HG03521 (cell line): ENCODE measurements around the gene SETDB2.
A peak's percentile ranks its signal among the peaks of the same experiment; 100 is the strongest.
"Not testable (repeated sequence)": the region's sequence is repeated elsewhere in the genome, so short reads cannot be mapped to it uniquely, and the experiment has no call there.

Experiments
- ATAC-seq: cut with Tn5 transposase; IDR thresholded peaks from one replicate; pipeline ENCODE4 v1.9.1; 2021; ENCODE audit warnings: mild to moderate bottlenecking, moderate library complexity; ENCODE audit not compliant: unreplicated experiment

The SETDB2 gene

DNA sequence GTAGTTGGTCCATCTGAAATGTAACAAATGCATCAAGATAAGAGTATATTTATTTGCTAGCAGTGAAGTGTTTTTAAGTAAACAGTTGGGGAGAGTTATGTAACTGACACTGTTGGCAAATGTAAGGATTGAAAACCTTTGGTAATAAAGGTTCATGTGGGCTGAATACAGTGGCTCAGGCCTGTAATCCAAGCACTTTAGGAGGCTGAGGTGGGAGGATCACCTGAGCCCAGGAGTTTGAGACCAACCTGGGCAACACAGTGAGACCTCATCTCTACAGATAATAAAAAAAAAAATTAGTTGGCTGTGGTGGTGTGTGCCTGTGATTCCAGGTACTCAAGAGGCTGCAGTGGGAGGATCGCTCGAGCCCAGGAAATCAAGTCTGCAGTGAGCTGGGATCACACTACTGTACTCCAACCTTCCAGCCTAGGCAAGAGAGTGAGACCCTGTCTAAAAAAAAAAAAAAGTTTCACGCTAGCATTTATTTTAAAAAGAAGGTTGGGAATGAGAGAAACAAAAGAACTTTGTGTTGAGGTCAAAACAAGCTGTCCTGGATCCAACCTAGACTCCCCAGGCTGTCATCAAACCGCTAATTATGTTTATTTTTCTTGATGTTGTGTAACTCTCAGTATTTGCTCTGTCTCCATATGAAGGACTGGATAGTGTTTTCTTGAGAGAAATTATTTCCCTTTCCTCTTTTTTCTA lies 20.7 kb downstream of the SETDB2 start:
- ATAC-seq = no peak

DNA sequence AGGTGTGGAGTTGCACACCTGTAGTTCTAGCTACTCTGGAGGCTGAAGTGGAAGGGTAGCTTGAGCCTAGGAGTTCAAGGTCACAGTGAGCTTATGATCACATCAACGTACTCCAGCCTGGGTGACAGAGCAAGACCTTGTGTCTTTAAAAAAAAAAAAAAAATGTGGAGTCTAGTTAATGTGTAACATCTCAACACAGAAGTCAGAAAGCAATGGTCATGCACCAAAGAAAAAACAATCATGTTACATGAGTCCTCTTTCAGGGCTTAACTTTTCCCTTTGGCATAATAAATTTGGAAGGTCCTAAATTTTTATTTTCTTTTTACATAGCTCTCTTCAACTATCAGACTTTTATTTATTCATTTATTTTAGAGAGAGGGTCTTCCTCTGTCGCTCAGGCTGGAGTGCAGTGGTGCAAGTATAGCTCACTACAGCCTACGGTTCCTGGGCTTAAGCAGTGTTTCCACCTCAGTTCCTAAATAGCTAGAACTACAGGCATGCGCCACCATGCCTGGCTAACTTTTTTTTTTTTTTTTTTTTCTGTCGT lies 22.3 kb downstream of the SETDB2 start:
- ATAC-seq = no peak

DNA sequence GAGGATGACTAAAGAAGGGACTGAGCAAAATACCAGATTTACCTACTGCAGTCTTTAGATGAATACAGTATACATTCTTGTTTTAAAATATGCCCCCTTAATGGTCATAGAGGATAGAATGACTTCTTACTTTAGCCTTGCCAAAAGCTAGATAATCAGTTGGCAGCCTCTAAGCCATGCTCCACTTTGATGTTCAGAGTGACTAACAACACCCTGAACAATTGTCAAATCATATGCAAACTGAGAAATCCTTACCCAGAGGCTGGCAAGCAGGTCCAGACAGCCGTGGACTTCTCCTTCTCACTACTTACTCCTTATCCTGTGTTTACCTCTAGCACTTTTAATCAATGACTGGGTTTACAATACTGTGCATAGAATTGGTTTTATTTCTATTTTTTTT lies 28.1 kb downstream of the SETDB2 start:
- no peak for ATAC-seq

DNA sequence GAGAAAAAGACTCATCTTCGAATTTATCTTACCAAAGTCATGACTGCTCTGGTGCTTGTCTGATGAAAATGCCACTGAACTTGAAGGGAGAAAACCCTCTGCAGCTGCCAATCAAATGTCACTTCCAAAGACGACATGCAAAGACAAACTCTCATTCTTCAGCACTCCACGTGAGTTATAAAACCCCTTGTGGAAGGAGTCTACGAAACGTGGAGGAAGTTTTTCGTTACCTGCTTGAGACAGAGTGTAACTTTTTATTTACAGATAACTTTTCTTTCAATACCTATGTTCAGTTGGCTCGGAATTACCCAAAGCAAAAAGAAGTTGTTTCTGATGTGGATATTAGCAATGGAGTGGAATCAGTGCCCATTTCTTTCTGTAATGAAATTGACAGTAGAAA lies 32.5 kb downstream of the SETDB2 start:
- no peak for ATAC-seq

DNA sequence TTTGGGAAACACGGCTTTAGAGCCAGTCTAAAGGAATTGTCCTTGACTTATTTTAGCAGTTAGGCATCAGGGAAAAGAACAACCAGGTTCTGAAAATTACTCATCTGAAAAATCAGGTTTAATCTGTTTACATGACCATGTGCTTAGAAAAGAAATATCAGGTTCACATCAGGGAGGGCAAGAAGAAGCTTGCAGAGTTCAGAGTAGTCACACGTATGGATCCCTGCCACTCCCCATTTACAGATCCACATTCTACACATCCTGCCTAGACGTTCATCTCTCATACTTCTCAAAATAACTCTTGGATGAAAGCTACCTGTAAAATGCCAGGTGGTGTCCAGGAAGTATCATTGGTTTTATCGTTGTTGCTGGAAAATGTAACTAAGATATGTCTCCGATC lies 37.7 kb downstream of the SETDB2 start:
- ATAC-seq = no peak

DNA sequence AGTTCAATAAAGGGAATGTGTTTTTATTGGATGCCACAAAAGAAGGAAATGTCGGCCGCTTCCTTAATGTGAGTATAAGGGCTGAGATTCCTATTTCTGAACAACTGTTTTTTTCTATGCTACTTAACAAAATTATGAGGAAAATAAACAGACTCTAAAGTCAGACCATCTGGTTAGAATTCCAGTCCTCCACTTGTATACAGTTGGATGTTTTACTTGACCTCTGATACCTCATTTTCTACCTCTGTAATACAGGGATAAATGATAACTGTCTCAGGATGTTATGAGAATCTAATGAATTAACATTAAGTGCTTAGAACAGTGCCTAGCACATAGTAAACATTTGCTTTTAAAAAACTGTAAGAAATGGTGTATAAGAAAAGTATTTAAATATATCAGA lies 44.5 kb downstream of the SETDB2 start:
- ATAC-seq = no peak

DNA sequence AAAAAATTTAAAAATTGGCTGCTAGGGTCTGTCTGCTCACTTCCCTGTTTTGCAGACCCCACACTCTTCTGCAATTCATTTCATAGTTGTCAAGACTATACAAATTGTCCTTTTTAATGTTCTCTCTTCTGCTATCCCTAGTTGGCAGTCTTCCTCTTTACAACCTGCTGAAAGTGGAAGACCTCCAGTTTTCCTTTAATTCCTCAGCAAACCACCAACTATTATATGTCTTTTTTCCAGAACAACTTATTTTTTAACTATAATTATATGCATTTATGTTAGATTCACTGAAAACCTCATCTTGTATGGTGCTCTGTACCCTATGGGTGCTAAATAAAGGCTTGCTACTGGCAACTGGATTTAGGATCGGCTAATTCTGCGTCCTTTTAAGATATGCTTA lies 50.6 kb downstream of the SETDB2 start:
- ATAC-seq = no peak

DNA sequence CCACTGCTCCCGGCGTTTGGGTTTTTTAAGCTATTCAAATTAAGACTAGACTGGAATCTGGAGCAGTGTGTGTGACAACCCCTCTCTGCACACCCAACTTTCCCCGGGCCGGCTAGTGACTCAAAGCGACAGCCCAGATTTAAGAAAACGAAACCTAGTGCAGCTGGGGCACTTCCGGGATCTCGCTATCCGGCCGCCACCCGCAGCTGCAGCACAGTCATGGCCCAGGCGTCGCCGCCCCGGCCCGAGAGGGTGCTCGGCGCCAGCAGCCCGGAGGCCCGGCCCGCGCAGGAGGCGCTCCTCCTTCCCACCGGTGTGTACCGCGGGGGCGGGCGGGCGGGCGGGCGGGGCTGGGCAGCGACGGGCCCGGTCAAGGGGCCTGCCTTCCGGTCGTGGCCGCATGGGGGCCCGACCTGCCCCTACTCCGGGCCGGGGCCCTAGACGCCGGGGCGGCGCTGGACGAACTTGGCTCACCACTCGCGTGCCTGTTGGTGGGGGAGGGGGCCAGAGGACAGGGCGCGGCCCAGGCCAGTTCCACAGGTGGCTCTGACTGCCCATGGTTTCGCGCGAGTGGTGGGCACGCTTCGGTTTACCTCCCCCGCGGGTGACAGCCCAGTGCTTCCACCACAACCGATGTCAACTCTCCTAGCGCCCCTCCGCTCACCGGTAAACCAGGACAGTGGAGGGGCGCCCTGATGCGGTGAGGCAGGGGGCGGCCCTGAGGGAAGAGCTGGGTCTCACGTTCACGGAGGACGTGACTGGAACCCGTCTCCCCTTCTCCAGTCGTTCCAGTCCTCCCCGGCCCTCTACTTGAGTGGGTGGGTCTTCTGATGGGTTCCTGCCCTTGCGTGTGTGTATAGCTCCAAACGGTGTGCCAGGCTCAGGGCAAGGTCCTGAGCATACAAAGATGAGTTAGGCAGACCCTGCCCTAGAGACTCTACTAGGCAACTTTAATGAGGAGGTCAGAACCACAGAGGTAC lies 52.0 kb downstream of the SETDB2 start, which contains the start of gene PHF11:
Gene PHF11, plus strand, starts transcription at position 171 of the 980 bp plus-strand sequence. Its CDS starts 49 bp downstream, at position 220.
- ATAC-seq = peak; percentile 77

DNA sequence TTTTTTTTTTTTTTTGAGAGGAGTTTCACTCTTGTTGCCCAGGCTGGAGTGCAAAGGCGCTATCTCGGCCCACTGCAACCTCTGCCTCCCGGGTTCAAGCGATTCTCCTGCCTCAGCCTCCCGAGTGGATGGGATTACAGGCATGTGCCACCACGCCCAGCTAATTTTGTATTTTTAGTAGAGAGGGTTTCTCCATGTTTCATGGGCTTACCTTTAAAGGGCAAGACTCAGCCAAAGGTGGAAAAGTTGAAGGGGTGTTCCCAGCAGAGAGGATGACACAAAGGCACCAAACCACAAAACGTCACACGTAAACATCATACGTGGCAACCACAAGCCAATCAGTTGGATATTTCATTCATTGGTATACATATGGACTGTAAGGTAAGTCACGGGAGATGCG lies 52.8 kb downstream of the SETDB2 start:
- ATAC-seq = not testable (repeated sequence)

DNA sequence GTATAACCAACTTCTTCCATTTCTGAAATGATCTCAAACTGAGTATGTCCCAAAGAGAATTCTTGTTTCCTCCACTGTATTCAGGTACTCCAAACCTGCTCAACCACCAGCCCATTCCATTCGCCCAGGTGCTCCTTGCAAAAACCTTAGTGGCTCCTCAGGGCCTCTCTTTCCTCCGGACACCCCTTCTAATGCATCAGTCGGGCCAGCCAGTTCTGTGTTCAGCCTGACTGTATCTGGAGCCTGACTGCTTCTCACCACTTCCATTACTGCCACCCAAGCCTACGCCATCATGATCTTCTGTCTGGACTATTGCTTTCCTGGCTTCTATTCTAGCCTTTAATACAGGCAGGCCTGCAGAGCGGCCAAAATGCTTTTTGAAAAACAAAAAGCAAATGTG lies 53.2 kb downstream of the SETDB2 start:
- no peak for ATAC-seq

DNA sequence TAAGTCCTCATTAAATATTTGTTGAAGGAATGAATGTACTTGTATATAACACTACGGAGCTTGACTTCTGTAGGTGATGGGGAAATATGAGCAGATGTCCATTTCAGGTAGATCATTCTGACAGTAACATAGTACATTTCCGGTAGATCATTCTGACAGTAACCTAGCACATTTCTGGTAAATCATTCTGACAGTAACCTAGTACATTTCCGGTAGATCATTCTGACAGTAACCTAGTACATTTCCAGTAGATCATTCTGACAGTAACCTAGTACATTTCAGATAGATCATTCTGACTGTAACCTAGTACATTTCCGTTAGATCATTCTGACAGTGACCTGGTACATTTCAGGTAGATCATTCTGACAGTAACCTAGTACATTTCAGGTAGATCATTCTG lies 54.1 kb downstream of the SETDB2 start:
- ATAC-seq = no peak

DNA sequence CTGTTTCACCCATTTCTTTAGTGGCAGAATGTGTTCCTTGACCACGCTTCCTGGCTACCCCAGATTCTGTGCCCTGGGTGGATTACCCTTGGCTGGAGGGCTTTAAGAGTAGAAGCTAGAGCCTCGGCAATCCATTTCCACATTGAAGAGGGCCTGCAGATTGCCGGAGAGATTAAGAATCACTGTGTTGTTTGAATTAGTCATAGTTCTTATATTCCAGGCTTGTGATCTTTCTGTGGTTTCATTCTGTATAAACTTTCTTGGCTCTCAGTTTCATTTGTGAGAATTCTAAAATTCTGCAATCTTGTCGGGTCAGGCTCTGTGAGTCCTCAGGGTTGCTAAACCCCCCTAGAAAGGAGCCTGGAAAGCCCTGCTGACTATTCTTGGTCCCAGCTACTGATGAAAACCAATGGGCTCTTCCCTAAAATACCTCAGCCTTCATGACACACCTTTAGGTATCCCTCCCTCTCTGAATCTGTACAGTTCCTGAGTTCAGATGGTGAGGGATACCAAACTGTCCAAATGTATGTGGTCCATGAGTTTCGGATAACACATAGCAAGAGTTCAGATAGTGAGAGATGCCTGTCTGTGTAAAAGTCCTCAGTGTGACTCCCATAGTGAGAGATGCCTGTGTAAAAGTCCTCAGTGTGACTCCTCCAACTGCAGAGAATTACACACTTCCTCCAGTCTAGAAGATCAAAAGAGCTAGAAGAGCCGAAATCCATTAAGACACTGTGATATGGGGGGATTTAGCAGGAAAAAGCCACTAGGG lies 56.0 kb downstream of the SETDB2 start:
- ATAC-seq = no peak

DNA sequence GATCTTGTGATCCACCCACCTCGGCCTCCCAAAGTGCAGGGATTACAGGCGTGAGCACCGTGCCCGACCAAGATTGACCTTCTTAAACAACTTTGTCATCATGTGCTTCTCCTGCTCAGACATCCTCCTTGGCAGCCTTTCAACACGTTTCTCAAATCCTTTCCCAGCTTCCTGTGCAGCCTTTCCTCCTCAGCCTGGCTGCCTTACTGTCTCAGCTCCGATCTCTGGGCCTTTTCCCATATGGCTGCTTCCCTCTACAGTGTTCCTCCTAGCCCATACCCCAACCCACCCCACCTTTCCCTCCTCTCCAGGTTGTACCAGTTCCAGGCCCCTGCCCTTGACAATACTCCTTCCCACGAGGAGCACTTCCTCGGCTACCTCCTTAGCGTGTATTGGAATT lies 58.9 kb downstream of the SETDB2 start:
- ATAC-seq = no peak

DNA sequence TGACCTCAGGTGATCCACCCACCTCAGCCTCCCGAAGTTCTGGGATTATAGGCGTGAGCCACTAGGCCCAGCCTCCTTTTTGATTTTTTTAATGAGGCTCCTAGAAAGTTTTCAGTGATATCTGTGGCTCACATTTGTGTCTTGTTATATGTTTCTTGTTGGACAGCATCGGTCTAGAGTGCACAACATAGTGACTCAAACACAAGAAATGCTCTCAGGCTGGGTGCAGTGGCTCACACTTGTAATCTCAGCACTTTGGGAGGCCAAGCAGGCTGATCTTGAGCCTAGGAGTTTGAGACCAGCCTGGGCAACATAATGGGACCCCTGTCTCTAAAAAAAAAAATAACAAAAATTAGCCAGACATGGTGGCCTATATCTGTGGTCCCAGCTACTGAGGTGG lies 59.9 kb downstream of the SETDB2 start:
- ATAC-seq = no peak

DNA sequence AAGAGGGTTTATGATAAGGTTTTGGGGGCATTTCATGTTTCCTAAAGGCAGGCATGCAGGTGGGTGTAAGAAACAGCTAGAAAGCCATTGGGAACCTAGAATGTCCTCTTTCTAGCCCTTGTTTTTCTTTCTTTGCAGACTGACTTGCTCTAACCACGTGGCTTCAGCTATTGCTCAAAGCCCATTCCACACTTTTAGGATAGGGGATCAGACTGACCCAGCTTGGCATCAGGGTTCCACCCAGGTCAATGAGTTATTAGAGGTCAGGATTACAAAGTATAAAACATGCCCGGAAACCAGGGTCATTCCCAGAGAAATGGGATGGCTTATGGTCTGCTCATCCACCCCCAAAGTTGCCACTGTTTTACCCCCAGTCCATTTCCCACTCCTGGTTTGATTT lies 68.5 kb downstream of the SETDB2 start:
- no peak for ATAC-seq

DNA sequence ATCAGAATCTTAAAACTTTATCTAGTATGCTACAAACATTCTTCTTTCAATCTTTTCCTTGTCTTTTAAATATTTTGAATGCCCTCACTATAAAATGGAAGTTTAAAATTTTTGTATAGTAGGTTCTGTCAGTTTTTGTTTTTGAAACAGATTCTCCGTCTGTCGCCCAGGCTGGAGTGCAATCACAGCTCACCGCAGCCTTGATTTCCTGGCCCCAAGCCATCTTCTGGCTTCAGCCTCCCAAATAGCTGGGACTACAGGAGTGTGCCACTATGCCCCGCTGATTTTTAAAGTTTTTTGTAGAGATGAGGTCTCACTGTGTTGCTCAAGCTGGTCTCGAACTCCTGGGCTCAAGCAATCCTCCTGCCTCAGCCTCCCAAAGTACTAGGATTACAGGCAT lies 72.4 kb downstream of the SETDB2 start:
- ATAC-seq = no peak

DNA sequence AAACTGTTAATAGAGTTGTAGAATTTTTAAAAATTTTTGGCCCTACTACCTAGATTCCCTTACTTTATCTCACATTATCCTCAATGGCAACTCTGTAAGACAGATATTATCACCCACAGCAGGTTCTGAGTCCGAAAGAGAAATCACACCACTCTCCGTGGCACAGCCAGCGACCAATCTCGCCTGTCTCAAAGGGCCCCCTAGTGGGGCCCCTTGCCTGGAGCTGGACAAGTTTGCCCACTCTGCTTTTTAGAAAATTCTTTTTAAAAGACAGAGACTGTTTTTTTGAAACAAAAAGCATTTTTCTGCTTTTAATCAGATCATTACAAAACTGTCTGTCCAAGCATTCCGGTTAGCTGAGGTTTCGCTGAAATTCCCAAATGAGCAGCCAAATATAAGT lies 73.4 kb downstream of the SETDB2 start:
- no peak for ATAC-seq

DNA sequence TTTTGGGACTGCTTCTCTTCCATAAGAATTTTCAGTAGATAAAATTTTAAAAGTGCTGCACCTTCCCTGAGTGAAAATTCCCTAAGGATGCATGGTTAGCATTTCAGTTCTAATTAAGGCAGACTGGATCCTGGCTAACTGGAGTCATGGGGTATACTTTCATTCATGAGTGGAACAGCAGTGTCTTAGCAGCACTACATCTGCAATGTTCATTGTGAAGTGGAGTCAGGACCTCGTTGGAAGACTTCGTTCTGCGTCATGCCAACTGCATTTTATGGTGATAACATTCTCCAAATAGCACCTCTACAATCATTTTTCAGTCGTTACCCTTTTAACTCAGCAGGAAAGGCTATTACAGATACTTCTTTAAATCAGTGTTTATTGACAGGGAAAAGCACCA lies 77.2 kb downstream of the SETDB2 start:
- ATAC-seq = no peak

DNA sequence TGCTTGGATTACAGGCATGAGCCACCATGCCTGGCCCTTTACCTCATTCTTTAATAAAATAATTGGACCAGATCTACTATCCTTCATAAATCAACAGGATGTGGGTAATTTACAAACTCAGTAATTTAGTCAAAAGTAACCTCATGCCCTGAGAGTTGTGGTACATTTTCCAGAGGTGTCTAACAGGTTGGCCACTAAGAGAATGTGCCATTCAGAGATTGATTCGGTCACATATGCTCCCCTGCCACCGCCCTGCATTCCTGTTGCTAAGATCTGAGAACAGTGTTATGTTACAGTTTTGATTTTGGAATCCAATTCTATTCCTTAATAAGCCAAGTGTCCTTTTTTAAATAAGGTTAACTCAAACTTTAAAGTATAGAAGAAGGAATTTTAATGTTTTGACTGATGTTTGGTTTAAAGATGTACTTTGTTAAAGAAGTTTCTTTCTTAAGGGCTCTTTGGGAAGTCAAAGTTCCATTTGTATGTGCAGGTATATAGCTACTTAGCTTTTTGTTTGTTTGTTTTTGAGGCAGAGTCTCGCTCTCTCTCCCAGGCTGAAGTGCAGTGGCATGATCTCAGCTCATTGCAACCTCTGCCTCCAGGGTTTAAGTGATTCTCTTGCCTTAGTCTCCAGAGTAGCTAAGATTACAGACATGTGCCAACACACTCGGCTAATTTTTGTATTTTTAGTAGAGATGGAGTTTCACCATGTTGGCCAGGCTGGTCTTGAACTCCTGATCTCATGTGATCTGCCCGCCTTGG lies 80.8 kb downstream of the SETDB2 start:
- ATAC-seq = no peak

DNA sequence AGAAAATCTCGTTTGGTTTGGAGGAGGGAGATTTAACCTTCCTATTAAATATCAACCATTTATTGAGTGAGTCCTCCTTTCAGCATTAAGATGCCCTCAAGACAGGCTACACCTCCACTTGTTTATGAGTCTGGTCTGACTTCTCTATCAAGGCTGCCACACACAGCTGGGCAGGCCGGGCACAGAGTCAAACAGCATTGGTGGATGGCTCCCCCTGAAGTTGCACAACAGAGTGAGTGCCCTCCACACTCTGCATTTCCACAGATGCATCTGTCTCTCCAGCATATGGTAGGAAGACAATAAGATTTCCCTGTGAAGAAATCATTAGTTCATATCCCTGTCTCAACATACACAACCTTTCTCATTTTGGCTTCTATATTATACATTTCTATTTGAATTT lies 83.0 kb downstream of the SETDB2 start:
- ATAC-seq = no peak
